GM12873 (cell line): Measurements from ENCODE around the gene HIPK4.

Source experiments
- CTCF ChIP-seq: IDR thresholded peaks from 2 replicates; pipeline ENCODE4 v1.5.1; 2012; ENCODE audit warnings: low read depth, mild to moderate bottlenecking, moderate library complexity, low read length, control low read depth; ENCODE audit not compliant: insufficient read depth; ENCODE audit errors: missing control alignments

Gene HIPK4

GRCh38 chr19:40363069-40363468, 26.9 kb downstream of the HIPK4 start:
- TF ChIP-seq CTCF = no peak

- no peak for TF ChIP-seq CTCF
These were observed 27.8 kb downstream of the HIPK4 start for GRCh38 chr19:40362160-40362559.

- no peak for TF ChIP-seq CTCF
These were observed 29.2 kb downstream of the HIPK4 start for GRCh38 chr19:40360708-40361241.

GRCh38 chr19:40360020-40360707, 29.8 kb downstream of the HIPK4 start:
- TF ChIP-seq CTCF = no peak

GRCh38 chr19:40358773-40359172, 31.2 kb downstream of the HIPK4 start:
- TF ChIP-seq CTCF = no peak

GRCh38 chr19:40357640-40358039, 32.3 kb downstream of the HIPK4 start:
- no peak for TF ChIP-seq CTCF

GRCh38 chr19:40356681-40357595, 33.0 kb downstream of the HIPK4 start:
- no peak for TF ChIP-seq CTCF
